ENCODE measurements around the gene CDH8.

DNA sequence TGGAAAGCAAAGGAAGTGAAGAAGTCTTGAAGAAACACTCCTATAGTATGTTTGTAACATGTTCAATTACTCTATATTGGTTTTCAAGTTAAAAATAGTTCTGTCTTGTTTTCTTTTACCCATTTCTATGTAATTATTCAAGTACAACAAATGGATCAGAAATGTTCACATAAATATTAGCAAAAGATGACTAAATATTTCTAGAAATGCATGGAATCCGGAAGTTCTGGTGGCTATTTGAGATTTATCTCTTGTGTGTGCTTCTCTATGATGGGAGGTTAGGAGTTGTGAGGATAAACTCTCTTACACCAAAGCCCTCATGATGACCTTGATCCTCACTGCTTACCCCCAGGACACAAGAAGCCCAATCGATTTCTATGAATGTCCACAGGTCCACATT lies 237.5 kb downstream of the CDH8 start:
- TF ChIP-seq, protein P1, sequence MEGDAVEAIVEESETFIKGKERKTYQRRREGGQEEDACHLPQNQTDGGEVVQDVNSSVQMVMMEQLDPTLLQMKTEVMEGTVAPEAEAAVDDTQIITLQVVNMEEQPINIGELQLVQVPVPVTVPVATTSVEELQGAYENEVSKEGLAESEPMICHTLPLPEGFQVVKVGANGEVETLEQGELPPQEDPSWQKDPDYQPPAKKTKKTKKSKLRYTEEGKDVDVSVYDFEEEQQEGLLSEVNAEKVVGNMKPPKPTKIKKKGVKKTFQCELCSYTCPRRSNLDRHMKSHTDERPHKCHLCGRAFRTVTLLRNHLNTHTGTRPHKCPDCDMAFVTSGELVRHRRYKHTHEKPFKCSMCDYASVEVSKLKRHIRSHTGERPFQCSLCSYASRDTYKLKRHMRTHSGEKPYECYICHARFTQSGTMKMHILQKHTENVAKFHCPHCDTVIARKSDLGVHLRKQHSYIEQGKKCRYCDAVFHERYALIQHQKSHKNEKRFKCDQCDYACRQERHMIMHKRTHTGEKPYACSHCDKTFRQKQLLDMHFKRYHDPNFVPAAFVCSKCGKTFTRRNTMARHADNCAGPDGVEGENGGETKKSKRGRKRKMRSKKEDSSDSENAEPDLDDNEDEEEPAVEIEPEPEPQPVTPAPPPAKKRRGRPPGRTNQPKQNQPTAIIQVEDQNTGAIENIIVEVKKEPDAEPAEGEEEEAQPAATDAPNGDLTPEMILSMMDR (conservative IDR thresholded peaks at IDR 0.05; ENCODE audit: low read depth, low read length), result no peak
- no peak for TF ChIP-seq EZH2 (IDR thresholded peaks at IDR 0.05; ENCODE audit: borderline replicate concordance, low read depth, low read length, poor library complexity, severe bottlenecking)

All from A673 (cell line).